Activated naive CD4-positive, alpha-beta T cell treated with anti-CD3 and anti-CD28 coated beads, Interleukin-2, amount 50 U/mL, for 72 hours (primary cell): Measurements from ENCODE around the gene HPS4. TPM values are rescaled to one million over a fixed set of nuclear protein-coding genes. Genes with fewer than 3 reads are reported as not detected.

Source experiments
- ATAC-seq, 2 donors: fragments of 150-1000 bp; cut with Tn5 transposase; 2 replicates each; pipeline ENCODE4 v1.10.0; 2021; ENCODE audit warnings: mild to moderate bottlenecking in 2 of 2, moderate library complexity in 2 of 2
- DNase-seq, 2 donors: peaks; one replicate each; pipeline ENCODE4 v3.0.0; 2021 to 2022; ENCODE audit warnings: low spot score in 2 of 2
- H3K27ac Mint-ChIP-seq, 2 donors: one replicate each; pipeline ENCODE4 v1.8.0; 2022; ENCODE audit warnings: mild to moderate bottlenecking in 2 of 2, mixed read lengths in 2 of 2
- H3K36me3 Mint-ChIP-seq, 2 donors: one replicate each; pipeline ENCODE4 v1.8.0; 2022; ENCODE audit warnings: mixed read lengths in 2 of 2
- H3K9me3 Mint-ChIP-seq, 2 donors: one replicate each; pipeline ENCODE4 v1.8.0; 2022; ENCODE audit warnings: mixed read lengths in 2 of 2
- total RNA-seq, 2 donors: library from RNA; stranded (reverse); gene quantifications; one replicate each; pipeline ENCODE4 v1.2.3, GENCODE V29; 2022

HPS4 gene
- total RNA-seq, 2 donors from 2014 or later: 51.3 to 62.6 TPM

GRCh38 chr22:26481112-26481693 is 2.4 kb downstream of the HPS4 start:
- peak overlapping the region; percentile 51 to 93 for H3K27ac Mint-ChIP-seq
- H3K36me3 Mint-ChIP-seq: peaks cover 37 to 57% of the 10 kb centered on the region in 2 donors
- DNase-seq (no peak), ATAC-seq (no peak)
- no peaks in the 10 kb centered on the region for H3K9me3 Mint-ChIP-seq

DNA sequence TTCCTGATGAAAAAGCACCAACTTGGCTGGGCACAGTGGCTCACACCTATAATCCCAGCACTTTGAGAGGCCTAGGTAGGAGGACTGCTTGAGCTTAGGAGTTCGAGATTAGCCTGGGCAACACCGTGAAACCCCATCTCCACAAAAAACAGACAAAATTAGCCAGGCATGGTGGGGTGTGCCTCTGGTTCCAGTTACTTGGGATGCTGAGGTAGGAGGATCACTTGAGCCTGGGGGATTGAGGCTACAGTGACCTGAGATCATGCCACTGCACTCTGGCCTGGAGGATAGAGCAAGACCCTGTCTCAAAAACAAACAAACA is 3.0 kb downstream of the HPS4 start:
- ATAC-seq (no peak), DNase-seq (no peak)
- Mint-ChIP-seq H3K36me3 (peaks cover 37 to 57% of the 10 kb centered on the region in 2 donors), H3K27ac (peak overlapping the region; percentile 51 to 93), H3K9me3 (no peaks in the 10 kb centered on the region)

DNA sequence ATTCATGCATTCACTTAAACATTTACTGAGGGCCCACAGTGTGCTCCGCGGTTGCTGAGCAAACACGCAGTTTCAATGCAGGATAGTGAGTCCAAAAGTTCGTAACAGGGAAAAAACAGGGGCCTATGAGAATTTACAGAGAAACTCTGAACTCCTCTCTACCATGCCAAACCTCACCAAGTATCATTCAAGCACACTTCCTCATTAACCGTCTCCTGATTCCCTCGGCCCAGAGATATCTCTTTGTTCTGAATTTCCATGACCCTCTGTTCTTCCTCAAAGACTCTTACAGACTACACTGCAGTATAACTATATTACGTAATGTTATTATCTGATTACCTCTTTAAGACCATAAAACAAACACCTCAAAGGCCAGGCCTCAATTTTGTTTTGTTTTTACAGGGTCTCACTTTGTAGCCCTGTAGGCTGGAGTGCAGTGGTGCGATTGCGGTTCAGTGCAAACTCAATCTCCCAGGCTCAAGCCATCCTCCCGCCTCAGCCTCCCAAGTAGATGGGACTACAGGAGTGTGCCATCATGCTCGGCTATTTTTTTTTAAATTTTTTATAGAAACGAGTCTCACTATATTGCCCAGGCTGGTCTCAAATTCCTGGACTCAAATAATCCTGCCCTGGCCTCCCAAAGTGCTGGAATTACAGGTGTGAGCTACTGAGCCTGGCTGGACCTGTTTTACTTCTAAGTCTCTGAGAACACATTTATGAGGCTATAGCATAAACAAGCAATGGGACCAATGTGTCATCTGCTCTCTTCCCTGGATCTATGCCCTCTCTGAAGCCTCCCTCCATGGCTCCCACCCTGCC is 3.6 kb downstream of the HPS4 start:
- Mint-ChIP-seq H3K27ac (peak overlapping the region; percentile 83 to 93), H3K36me3 (peaks cover 37 to 58% of the 10 kb centered on the region in 2 donors), H3K9me3 (no peaks in the 10 kb centered on the region)
- DNase-seq (no peak), ATAC-seq (no peak)

DNA sequence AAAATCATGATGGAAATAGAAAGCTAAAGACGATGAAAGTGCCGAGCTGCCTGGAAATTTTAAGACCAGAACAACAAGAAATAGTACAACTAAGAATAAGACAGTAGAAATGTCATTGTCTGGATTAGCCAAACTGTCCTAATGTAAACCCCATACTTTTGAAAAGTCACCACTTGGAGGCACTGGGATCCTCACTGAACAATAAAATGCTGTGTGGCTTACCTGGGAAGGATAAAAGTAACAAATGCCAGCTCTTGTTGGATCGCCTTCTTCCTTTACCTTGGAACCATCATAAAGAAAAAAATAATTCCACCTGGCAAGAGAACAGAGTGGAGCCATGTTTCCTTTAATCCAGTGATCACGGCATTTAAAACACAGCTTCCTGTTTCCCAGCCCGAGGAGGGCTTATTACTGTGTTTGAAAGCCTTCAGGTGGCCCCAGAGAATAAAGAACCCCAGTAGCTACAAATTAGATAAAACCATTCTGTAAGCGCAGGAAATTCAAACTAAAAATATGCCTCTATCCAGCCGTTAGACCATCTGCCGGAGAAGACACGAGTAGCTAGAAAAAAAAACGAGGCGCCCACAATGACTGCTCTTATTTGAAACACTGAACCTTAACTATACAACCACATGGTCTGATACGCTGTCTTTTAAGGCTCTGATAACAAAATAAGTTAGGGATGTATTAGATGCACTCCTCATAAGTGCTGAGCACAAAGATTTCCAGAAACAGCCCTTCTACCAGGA is 4.4 kb downstream of the HPS4 start:
- ATAC-seq (no peak), DNase-seq (no peak)
- peaks cover 35 to 62% of the 10 kb centered on the region in 2 donors for H3K36me3 Mint-ChIP-seq
- no peaks in the 10 kb centered on the region for H3K9me3 Mint-ChIP-seq
- peak overlapping the region; percentile 83 to 93 for H3K27ac Mint-ChIP-seq

GRCh38 chr22:26477341-26477731 is 6.2 kb downstream of the HPS4 start:
- peak in 1 of 2 donors; percentile 8 for ATAC-seq
- Mint-ChIP-seq H3K9me3 (no peaks in the 10 kb centered on the region), H3K36me3 (peaks cover 35 to 56% of the 10 kb centered on the region in 2 donors), H3K27ac (peak overlapping the region; percentile 11 to 44)
- no peak for DNase-seq

DNA sequence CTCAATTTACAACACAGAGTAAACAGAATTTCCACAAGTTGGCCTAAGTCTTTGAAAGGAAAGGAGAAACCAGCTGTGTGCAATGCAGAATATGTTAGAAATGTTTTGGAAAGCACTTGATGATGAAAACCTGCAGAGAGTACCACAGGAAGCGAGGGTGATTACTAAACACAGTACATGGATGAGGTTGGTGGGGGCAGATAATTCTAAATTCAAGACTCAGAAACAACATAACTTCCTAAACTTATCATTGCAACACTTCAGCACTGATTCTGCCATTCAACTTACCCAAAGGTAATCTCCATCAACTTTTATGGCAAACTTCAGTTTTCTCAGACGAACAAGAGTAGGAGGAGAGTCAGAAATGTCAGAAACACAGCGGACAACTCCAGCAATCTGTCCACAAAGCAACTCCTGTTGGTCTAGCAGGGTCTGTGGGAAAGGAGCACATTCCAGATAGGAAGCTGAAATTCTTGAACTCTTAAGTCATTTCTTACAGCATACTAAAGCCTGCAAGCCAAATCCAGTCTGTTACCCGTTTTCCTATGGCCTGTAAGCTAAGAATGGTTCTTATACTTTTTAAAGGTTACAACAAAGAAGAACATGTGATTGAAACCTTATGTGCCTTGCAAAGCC is 6.8 kb downstream of the HPS4 start:
- no peak for DNase-seq
- Mint-ChIP-seq H3K27ac (peak overlapping the region in 1 of 2 donors; percentile 70), H3K36me3 (peaks cover 36 to 55% of the 10 kb centered on the region in 2 donors), H3K9me3 (no peaks in the 10 kb centered on the region)
- ATAC-seq: peak in 1 of 2 donors; percentile 67

DNA sequence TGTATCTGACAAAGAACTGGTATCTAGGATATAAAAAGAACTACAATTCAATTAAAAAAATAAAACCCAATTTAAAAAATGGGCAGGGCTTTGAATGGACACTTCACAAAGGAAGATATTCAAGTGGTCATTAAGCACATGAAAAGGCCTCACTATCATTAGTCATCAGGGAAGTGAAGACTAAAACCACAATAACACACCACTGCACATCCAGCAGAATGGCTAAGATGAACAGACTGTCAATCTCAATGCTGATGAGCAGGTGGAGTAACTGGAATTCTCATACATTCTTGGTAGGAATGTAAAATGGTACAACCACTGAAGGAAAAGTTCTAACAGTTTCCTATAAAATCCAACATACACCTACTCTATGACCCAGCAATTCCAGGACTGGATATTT is 8.9 kb downstream of the HPS4 start:
- peak overlapping the region in 1 of 2 donors; percentile 62 for H3K27ac Mint-ChIP-seq
- peaks cover 29 to 42% of the 10 kb centered on the region in 2 donors for H3K36me3 Mint-ChIP-seq
- H3K9me3 Mint-ChIP-seq: no peaks in the 10 kb centered on the region
- no peak for DNase-seq
- ATAC-seq: peak in 1 of 2 donors; percentile 56

GRCh38 chr22:26471522-26471921 is 12.1 kb downstream of the HPS4 start:
- Mint-ChIP-seq H3K27ac (no peak overlapping the region), H3K9me3 (no peaks in the 10 kb centered on the region), H3K36me3 (peaks cover 11 to 26% of the 10 kb centered on the region in 2 donors)
- ATAC-seq (no peak), DNase-seq (no peak)

- Mint-ChIP-seq H3K9me3 (no peaks in the 10 kb centered on the region), H3K27ac (peak overlapping the region in 1 of 2 donors; percentile 3), H3K36me3 (peaks cover 11 to 26% of the 10 kb centered on the region in 2 donors)
- no peak for DNase-seq
- ATAC-seq: no peak
Measured at GRCh38 chr22:26470807-26471206, 12.8 kb downstream of the HPS4 start.

DNA sequence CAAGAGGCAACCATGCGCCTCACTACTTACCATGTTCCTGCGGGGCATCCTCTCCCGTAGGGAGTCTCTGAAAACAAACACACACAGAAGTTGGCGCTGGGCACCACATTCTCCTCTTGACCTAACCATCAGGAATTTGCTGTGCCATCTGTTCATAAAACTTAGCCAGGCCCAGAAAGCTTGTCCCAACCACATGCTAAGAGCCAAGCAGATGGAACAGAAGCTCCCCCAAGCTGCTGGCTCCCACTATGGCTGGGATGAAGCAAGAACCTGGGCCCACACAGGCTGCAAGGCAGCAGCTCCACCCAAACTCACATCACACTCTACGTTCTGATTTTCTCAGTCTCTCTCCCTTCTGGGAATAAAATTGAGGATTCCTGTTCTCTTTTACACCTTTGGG is 17.4 kb downstream of the HPS4 start:
- Mint-ChIP-seq H3K36me3 (peaks cover 17 to 29% of the 10 kb centered on the region in 2 donors), H3K27ac (no peak overlapping the region), H3K9me3 (no peaks in the 10 kb centered on the region)
- ATAC-seq (no peak), DNase-seq (no peak)

GRCh38 chr22:26464312-26464711 is 19.3 kb downstream of the HPS4 start:
- DNase-seq (no peak), ATAC-seq (no peak)
- Mint-ChIP-seq H3K9me3 (no peaks in the 10 kb centered on the region), H3K36me3 (peaks cover 11 to 23% of the 10 kb centered on the region in 2 donors), H3K27ac (peak overlapping the region; percentile 4 to 22)

GRCh38 chr22:26463688-26464087 is 19.9 kb downstream of the HPS4 start:
- Mint-ChIP-seq H3K9me3 (no peaks in the 10 kb centered on the region), H3K27ac (no peak overlapping the region), H3K36me3 (peaks cover 11 to 17% of the 10 kb centered on the region in 2 donors)
- ATAC-seq (no peak), DNase-seq (no peak)

GRCh38 chr22:26463101-26463661 is 20.4 kb downstream of the HPS4 start:
- peaks cover 11 to 12% of the 10 kb centered on the region in 2 donors for H3K36me3 Mint-ChIP-seq
- no peak overlapping the region for H3K27ac Mint-ChIP-seq
- no peaks in the 10 kb centered on the region for H3K9me3 Mint-ChIP-seq
- no peak for DNase-seq
- ATAC-seq: no peak

DNA sequence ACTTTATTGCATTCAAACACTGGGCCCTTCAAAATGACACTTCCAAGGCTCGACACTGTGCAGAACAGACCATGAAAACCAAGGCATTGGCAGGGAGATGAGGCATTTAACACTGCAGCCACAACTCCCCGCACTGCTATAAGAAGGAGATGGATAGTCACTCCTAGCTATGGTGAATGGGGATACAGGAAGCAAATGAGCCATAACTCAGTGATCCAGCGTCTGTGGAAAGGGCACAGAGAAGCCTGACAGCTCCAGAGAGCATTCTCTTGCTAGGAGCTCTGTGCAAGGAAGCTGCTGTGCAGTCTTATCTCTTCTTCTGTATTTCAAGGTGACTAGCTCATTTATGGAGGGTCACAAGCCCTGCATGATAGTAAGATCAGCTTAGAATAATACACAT is 20.9 kb downstream of the HPS4 start:
- DNase-seq (no peak), ATAC-seq (no peak)
- H3K36me3 Mint-ChIP-seq: peaks cover 11 to 13% of the 10 kb centered on the region in 2 donors
- H3K9me3 Mint-ChIP-seq: no peaks in the 10 kb centered on the region
- H3K27ac Mint-ChIP-seq: no peak overlapping the region

GRCh38 chr22:26462051-26462450 is 21.5 kb downstream of the HPS4 start:
- H3K27ac Mint-ChIP-seq: no peak overlapping the region
- no peak for ATAC-seq
- peaks cover 11 to 17% of the 10 kb centered on the region in 2 donors for H3K36me3 Mint-ChIP-seq

DNA sequence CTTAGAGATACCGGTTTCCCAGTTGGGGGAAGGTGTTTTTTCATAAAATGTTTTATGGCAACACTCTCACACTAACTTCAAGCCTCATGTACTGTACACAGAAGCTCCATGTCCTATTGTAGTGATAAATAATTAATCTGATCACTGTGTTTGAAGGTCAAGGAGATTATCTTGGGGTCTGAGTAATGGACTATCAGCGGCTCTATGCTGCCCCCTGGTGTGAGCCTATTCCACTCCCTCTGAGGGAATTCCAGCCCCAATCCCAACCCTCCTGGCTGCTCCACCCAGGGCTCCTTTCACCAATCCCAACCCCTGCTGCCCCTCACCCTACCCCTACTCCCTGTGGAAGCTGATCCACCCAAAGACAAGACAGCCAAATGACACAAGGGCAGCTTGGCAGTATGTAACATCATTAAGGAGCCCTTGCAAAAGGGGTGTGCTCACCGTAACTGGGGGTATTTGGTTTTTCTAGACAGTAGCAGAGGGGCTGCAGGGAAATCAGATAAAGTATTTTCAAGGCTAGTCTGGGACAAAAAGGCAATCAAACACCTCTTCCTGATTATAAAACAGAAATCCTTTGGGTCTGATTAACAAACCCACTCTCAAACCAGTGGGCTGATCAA is 22.3 kb downstream of the HPS4 start:
- Mint-ChIP-seq H3K9me3 (no peaks in the 10 kb centered on the region), H3K27ac (no peak overlapping the region), H3K36me3 (peaks cover 11 to 17% of the 10 kb centered on the region in 2 donors)
- peak in 1 of 2 donors; percentile 44 for DNase-seq
- ATAC-seq: peak in 1 of 2 donors; percentile 49

More at GRCh38 chr22:26462051-26462450, 21.5 kb downstream of the HPS4 start:
- DNase-seq: no peak
- H3K9me3 Mint-ChIP-seq: no peaks in the 10 kb centered on the region
